A549 (cell line): ENCODE results near the gene CMTR1. TPM values are rescaled to one million over a fixed set of nuclear protein-coding genes. Genes with fewer than 3 reads are reported as not detected.

ENCODE experiments used
- ATAC-seq, 2 experiments: fragments of 200-7000 bp in 1 of 2; fragments of >200 bp in 1 of 2; cut with Nextera tagmentation in 1 of 2; cut with Tn5 transposase in 1 of 2; 3 replicates each; pipeline versions ENCODE4 v1.8.0 to v1.9.1; 2018 to 2020; ENCODE audit warnings: mild to moderate bottlenecking in 1 of 2, moderate library complexity in 1 of 2
- CTCF ChIA-PET: fragments of 300-600 bp; sonication (Branson Sonifier 250); formaldehyde crosslinking; extraction: SDS; loops from one replicate; lab custom pipeline; 2021; ENCODE audit warnings: antibody characterized with exemption, inconsistent platforms; lab: Yijun Ruan, JAX
- POLR2A ChIA-PET: fragments of 350-600 bp; formaldehyde crosslinking; extraction: SDS; loops from one replicate; lab custom pipeline; 2021; ENCODE audit warnings: antibody characterized with exemption, inconsistent platforms; lab: Yijun Ruan, JAX
- DNase-seq, 2 experiments: peaks; one replicate each; pipeline versions ENCODE4 v3.0.0 to v3.0.0-alpha.2; 2011 to 2016; ENCODE audit warnings: low read depth in 1 of 2, low spot score in 1 of 2
- FAIRE-seq: peaks from 2 replicates; lab custom pipeline; 2011; peaks lifted over from hg19 to GRCh38; lab: Jason Lieb, UNC
- H3K27ac ChIP-seq, 2 experiments: fragments of >200 bp; sonication (Bioruptor Twin); formaldehyde crosslinking; 3 replicates each; pipeline ENCODE4 v1.5.1; 2016 to 2017
- H3K4me1 ChIP-seq: fragments of >200 bp; sonication (Bioruptor Twin); formaldehyde crosslinking; 3 replicates; pipeline ENCODE4 v1.6.1; 2016
- H3K4me2 ChIP-seq: fragments of >200 bp; sonication (Bioruptor Twin); formaldehyde crosslinking; 3 replicates; pipeline ENCODE4 v1.6.1; 2016
- H3K4me3 ChIP-seq: fragments of >200 bp; sonication (Bioruptor Twin); formaldehyde crosslinking; 3 replicates; pipeline ENCODE4 v1.5.1; 2016
- H3K9me3 ChIP-seq: fragments of >200 bp; sonication (Bioruptor Twin); formaldehyde crosslinking; 3 replicates; pipeline ENCODE4 v1.6.1; 2016
- CEBPB ChIP-seq, 2 experiments: fragments of >200 bp in 1 of 2; sonication (Bioruptor Twin) in 1 of 2; formaldehyde crosslinking in 1 of 2; IDR thresholded peaks; 2 replicates each; pipeline ENCODE4 v1.6.1; 2012 to 2016
- EHF ChIP-seq: fragments of 250-450 bp; sonication (Bioruptor Pico); IDR thresholded peaks from 2 replicates; pipeline ENCODE4 v1.5.0; 2020; ENCODE audit warnings: mild to moderate bottlenecking
- EP300 ChIP-seq, 2 experiments: fragments of >200 bp; sonication (Bioruptor Twin); formaldehyde crosslinking; IDR thresholded peaks; 2 replicates in 1 of 2; 3 replicates in 1 of 2; pipeline ENCODE4 v1.6.1; 2016 to 2017
- ESRRA ChIP-seq: fragments of 150-350 bp; IDR thresholded peaks from 2 replicates; pipeline ENCODE4 v1.6.1; 2014; ENCODE audit warnings: mild to moderate bottlenecking, low read length, borderline replicate concordance
- FOSB ChIP-seq: fragments of 250-450 bp; sonication (Bioruptor Pico); IDR thresholded peaks from 2 replicates; pipeline ENCODE4 v1.5.0; 2020; ENCODE audit warnings: mild to moderate bottlenecking, moderate library complexity
- FOXS1 ChIP-seq: fragments of 250-450 bp; sonication (Bioruptor Pico); IDR thresholded peaks from 2 replicates; pipeline ENCODE4 v1.5.0; 2020; ENCODE audit warnings: mild to moderate bottlenecking, moderate library complexity
- GATA3 ChIP-seq: IDR thresholded peaks from 2 replicates; pipeline ENCODE4 v1.6.1; 2012; ENCODE audit warnings: borderline replicate concordance
- MAFK ChIP-seq: fragments of 450-650 bp; IDR thresholded peaks from 2 replicates; pipeline ENCODE4 v1.6.1; 2014; ENCODE audit not compliant: partially characterized antibody
- PHF8 ChIP-seq: fragments of 200-600 bp; sonication (generic); IDR thresholded peaks from 2 replicates; pipeline ENCODE4 v1.6.1; 2016; ENCODE audit warnings: low read depth, mild to moderate bottlenecking, antibody characterized with exemption, moderate library complexity, borderline replicate concordance
- POLR2A ChIP-seq: IDR thresholded peaks from 2 replicates; pipeline ENCODE4 v1.6.1; 2012; ENCODE audit warnings: mild to moderate bottlenecking, low read length
- RCOR1 ChIP-seq: fragments of 150-350 bp; IDR thresholded peaks from 2 replicates; pipeline ENCODE4 v1.6.1; 2014; ENCODE audit warnings: antibody characterized with exemption, low read length, low read depth
- RNF2 ChIP-seq: fragments of 200-600 bp; sonication (generic); IDR thresholded peaks from 2 replicates; pipeline ENCODE4 v1.6.1; 2016; ENCODE audit warnings: low read depth, mild to moderate bottlenecking, antibody characterized with exemption, moderate library complexity, borderline replicate concordance
- TFCP2L1 ChIP-seq: fragments of 250-450 bp; sonication (Bioruptor Pico); IDR thresholded peaks from 2 replicates; pipeline ENCODE4 v1.5.0; 2021; ENCODE audit warnings: mild to moderate bottlenecking
- ZNF302 ChIP-seq: fragments of 250-450 bp; sonication (Bioruptor Pico); IDR thresholded peaks from 2 replicates; pipeline ENCODE4 v1.9.0; 2021; ENCODE audit warnings: inconsistent platforms, mild to moderate bottlenecking, moderate library complexity
- whole genome bisulfite sequencing: methylation state at CpG from one replicate; pipeline ENCODE4 v1.1.6; 2017; ENCODE audit errors: missing lambda C conversion rate; 5-methylcytosine and 5-hydroxymethylcytosine counted together
- polyA plus RNA-seq, 4 experiments: library from polyadenylated mRNA; depleted of rRNA in 3 of 4; stranded (reverse); fragments of >200 nt; fragmentation: RNase III in 1 of 4; extraction: RNeasy Plus Mini Kit Qiagen cat#74134 plus additional on column Dnase treatment in 1 of 4; gene quantifications; 2 replicates in 3 of 4; 3 replicates in 1 of 4; pipeline ENCODE4 v1.2.3, GENCODE V29; 2011 to 2017
- TF ChIP-seq, protein P1 (sequence below): IDR thresholded peaks from 2 replicates; pipeline ENCODE4 v1.6.1; 2012; ENCODE audit warnings: low read depth, borderline replicate concordance
- TF ChIP-seq, protein P2 (sequence below): fragments of >200 bp; sonication (Bioruptor Twin); formaldehyde crosslinking; IDR thresholded peaks from 2 replicates; pipeline ENCODE4 v1.6.1; 2016
- TF ChIP-seq, protein P3 (sequence below): fragments of 150-350 bp; IDR thresholded peaks from 2 replicates; pipeline ENCODE4 v1.6.1; 2014; ENCODE audit warnings: low read depth, mild to moderate bottlenecking, low read length
- TF ChIP-seq, protein P4 (sequence below): fragments of >200 bp; sonication (Bioruptor Twin); formaldehyde crosslinking; IDR thresholded peaks from 3 replicates; pipeline ENCODE4 v1.5.1; 2016

Gene CMTR1
- polyA plus RNA-seq, 2 of the 4 experiments (the other 2 are of a cell fraction), result 17.0 to 17.8 TPM

DNA sequence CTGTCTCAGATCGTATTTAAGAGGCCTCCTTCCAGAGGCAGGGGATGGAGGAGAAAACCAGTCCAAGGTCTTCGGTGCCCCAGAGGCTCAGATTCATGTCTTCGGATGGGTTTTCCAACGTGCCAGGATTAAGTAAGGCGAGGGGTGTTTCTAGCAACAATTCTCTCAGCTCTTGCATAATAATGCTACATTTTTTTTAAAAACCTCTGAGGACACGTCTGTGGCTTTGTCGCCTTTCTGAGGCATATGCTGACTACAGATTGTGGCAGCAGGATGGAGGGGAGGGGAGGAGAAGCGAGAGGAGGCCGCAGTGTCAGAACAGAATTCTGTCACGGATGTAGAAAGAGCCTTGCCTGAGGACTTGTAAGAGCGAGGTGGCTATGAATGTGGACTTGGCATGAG is 84.4 kb downstream of the CMTR1 start:
- H3K4me2 ChIP-seq, result no peak overlapping the region
- no peak for TF ChIP-seq MAFK
- no peak for TF ChIP-seq EP300 (IDR thresholded peaks at IDR 0.05)
- no peak for TF ChIP-seq FOSB (CRISPR knock-in tag)
- TF ChIP-seq CEBPB (IDR thresholded peaks at IDR 0.05), result no peak
- TF ChIP-seq ZNF302 (CRISPR knock-in tag), result no peak
- TF ChIP-seq FOXS1 (CRISPR knock-in tag), result no peak
- TF ChIP-seq, protein P1, sequence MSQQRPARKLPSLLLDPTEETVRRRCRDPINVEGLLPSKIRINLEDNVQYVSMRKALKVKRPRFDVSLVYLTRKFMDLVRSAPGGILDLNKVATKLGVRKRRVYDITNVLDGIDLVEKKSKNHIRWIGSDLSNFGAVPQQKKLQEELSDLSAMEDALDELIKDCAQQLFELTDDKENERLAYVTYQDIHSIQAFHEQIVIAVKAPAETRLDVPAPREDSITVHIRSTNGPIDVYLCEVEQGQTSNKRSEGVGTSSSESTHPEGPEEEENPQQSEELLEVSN, result no peak
- no peak for TF ChIP-seq EHF (CRISPR knock-in tag)
- TF ChIP-seq RNF2, result no peak
- no peak for TF ChIP-seq ESRRA
- TF ChIP-seq, protein P2, sequence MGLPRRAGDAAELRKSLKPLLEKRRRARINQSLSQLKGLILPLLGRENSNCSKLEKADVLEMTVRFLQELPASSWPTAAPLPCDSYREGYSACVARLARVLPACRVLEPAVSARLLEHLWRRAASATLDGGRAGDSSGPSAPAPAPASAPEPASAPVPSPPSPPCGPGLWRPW, result no peak
- 88% methylated on average over 11 of the region's 11 CpGs for WGBS
- peaks cover 11% of the 10 kb centered on the region; the same call in 1 of the 3 replicates for H3K4me1 ChIP-seq
- no peak overlapping the region for H3K27ac ChIP-seq
- ChIA-PET POLR2A (no interaction called here), CTCF (interaction anchor here (0.8 to 1.1 kb wide), 2 partner anchors 17 to 53 kb away, joined by 3 to 4 read pairs; no protein-coding TSS in a partner anchor)
- H3K9me3 ChIP-seq, result no peaks in the 10 kb centered on the region
- FAIRE-seq (no peak), ATAC-seq (no peak), DNase-seq (no peak)
- H3K4me3 ChIP-seq, result no peak overlapping the region

DNA sequence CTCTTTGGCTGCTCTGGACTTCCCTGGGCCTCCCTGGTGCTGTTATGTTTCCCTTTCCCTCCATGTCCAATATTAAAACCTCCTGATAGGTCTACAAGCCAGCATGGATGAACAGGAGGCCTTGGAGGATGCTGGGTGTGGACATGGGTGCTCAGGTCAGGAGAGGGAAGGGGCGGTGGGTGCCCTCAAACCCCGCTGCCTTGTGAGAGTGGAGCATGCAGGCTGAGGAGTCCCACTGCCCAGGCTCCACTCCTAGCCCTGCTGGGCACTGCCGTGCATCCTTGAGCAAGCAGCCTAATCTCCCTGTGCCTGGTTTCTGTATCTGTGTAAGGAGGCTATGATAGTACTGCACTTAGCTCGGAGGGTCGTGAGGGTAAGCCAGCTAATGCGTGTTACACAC is 85.1 kb downstream of the CMTR1 start:
- Histone ChIP-seq H3K4me1 (peaks cover 11% of the 10 kb centered on the region; the same call in 1 of the 3 replicates), H3K9me3 (no peaks in the 10 kb centered on the region), H3K4me2 (no peak overlapping the region), H3K27ac (no peak overlapping the region), H3K4me3 (no peak overlapping the region)
- TF ChIP-seq GATA3, result no peak
- TF ChIP-seq FOXS1 (CRISPR knock-in tag), result no peak
- TF ChIP-seq, protein P3, sequence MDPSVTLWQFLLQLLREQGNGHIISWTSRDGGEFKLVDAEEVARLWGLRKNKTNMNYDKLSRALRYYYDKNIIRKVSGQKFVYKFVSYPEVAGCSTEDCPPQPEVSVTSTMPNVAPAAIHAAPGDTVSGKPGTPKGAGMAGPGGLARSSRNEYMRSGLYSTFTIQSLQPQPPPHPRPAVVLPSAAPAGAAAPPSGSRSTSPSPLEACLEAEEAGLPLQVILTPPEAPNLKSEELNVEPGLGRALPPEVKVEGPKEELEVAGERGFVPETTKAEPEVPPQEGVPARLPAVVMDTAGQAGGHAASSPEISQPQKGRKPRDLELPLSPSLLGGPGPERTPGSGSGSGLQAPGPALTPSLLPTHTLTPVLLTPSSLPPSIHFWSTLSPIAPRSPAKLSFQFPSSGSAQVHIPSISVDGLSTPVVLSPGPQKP, result no peak
- TF ChIP-seq, protein P2, result no peak
- DNase-seq, result no peak
- no peak for FAIRE-seq
- POLR2A ChIA-PET, result interaction anchor here (0.7 kb wide), 1 partner anchor 51 kb away, joined by 5 read pairs; no protein-coding TSS in a partner anchor
- no peak for ATAC-seq
- 57% methylated on average over 6 of the region's 6 CpGs for whole genome bisulfite sequencing
- CTCF ChIA-PET, result interaction anchor here (1.1 to 1.4 kb wide), 2 partner anchors 11 to 53 kb away, joined by 3 to 5 read pairs; no protein-coding TSS in a partner anchor

DNA sequence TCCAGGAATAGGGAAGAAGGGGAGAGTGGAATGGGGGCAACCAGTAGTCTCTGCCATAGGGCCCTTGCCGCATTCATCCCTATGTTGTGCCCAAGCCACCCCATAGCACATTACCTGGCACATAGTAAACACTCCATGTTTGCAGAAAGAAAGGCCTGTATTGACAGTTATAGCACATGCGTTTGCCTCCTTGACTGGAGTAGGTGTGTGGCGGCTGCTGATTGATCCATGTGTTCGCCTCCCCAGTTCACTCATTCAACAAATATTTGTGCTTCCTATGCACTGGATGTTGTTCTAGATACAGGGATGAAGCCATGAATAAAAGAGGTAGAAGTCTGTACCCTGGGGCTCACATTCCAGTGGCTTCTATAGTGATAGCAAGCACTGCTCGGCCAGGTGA is 86.4 kb downstream of the CMTR1 start:
- H3K4me3 ChIP-seq, result no peak overlapping the region
- FAIRE-seq (no peak), ATAC-seq (no peak), DNase-seq (no peak)
- peaks cover 18% of the 10 kb centered on the region for H3K4me1 ChIP-seq
- H3K9me3 ChIP-seq, result no peaks in the 10 kb centered on the region
- TF ChIP-seq RCOR1 (no peak), POLR2A (no peak), FOXS1 (CRISPR knock-in tag) (no peak), ESRRA (no peak), PHF8 (no peak), TFCP2L1 (no peak)
- TF ChIP-seq, protein P4, sequence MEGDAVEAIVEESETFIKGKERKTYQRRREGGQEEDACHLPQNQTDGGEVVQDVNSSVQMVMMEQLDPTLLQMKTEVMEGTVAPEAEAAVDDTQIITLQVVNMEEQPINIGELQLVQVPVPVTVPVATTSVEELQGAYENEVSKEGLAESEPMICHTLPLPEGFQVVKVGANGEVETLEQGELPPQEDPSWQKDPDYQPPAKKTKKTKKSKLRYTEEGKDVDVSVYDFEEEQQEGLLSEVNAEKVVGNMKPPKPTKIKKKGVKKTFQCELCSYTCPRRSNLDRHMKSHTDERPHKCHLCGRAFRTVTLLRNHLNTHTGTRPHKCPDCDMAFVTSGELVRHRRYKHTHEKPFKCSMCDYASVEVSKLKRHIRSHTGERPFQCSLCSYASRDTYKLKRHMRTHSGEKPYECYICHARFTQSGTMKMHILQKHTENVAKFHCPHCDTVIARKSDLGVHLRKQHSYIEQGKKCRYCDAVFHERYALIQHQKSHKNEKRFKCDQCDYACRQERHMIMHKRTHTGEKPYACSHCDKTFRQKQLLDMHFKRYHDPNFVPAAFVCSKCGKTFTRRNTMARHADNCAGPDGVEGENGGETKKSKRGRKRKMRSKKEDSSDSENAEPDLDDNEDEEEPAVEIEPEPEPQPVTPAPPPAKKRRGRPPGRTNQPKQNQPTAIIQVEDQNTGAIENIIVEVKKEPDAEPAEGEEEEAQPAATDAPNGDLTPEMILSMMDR, result no peak
- POLR2A ChIA-PET, result no interaction called here
- no peak overlapping the region for H3K4me2 ChIP-seq
- CTCF ChIA-PET, result interaction anchor here (1.0 to 1.4 kb wide), 3 partner anchors 10 to 79 kb away, joined by 3 to 5 read pairs (median 3); no protein-coding TSS in a partner anchor
- H3K27ac ChIP-seq, result no peak overlapping the region
- 75% methylated on average over 5 of the region's 5 CpGs for WGBS
